CD4-positive, alpha-beta T cell treated with Interleukin-21 for 1 hour (primary cell): ENCODE measurements around the gene VPS51.

Source experiments
- DNase-seq: peaks from one replicate; pipeline ENCODE4 v3.0.0-alpha.2; 2020

Gene VPS51

DNA sequence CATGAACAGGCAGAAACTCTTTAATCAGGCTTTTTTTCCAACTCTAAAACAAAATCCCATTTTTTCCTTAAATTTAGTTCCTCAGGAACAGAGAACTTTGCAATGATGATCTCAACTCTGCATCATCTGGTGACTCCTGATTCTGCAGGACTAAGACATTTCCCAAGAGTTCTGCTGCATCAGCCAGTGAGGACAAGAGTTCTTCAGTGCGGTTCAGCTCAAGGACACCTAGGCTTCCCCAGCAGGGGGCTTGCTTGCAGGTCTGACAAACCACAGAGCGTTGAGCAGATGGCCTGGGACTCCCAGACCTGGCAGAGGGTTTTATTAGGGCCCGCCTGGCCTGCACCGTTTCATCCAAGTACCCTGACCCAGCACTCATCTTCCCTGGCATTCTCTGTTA, 18.6 kb upstream of the VPS51 start:
- no peak for DNase-seq

DNA sequence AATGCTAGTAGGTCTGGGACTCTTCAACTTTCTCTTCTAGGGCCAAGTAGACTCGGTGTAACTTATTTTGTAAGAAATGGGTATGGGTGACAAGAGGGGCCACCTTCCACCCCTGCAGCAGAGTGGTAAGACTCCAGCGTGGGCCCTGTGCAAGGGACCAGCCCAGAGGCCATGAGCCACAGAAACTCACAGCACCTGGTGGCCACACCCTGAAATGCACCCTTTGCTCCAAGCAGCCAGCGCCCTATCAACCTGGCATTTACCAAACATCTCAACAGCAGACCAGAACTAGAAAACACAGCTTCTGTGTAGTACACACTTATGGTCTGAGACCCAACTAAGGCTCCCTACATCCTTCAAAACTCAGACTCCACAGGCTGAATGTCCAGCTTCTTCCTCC, 17.9 kb upstream of the VPS51 start:
- DNase-seq = peak; percentile 83

DNA sequence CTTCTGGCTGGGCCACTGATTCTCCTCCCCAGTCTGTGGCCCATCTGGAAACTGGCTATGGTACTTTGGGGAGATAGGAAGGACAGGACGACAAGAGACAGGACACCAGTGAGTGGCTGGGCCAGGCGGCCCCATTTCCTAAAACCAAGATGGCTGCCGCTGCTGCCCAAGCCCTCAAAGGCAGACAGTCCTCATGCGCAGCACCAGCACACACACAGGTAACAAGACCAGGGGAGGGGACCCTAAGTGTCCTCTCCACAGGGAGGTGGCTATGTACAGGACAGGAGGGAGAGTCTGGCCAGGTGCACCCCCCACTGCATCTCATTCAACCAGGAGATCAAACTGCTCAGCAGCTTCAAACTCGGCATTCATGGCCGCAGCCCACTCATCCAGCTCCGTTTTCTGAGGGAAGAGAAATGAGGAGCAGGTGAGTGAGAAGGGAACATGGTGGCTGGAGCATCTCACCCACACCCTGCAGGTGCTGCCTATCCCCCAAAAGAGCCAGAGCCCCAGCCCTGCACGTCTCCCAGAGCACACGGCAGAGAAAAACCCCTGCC, 17.1 kb upstream of the VPS51 start:
- DNase-seq = no peak

DNA sequence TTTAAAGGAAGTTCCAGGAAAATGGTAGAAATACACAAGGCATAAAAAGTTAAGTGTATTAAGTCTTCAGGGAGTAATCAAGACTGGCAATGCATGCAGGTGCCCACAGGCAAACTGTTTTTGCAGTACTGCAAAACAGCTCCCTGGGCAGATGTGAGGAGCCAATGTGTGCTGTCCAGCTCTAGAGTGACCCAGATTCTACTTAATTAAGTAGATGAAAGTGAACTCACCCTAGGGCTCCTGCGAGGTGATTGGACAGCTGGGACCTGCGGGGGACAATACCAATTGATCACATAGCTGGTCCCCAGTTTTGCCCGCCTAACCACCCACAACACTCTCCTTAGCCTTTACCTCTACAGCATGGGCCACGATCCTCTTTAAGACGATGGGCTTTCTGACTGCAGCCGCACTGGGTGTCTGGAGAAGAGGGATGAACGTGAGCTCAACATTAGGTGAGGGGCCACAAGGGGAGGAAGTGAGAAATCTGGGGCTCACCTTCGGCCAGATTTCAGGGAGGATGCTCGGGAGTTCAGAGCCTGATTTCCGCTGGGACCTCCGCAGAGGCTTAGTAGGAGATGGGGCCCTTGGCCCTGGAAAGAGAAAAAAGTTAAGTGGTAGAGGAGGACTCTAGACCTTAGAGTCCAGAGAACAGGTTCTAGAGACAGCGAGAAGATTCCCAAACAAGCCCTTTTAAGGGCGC, 12.7 kb upstream of the VPS51 start:
- DNase-seq = no peak

DNA sequence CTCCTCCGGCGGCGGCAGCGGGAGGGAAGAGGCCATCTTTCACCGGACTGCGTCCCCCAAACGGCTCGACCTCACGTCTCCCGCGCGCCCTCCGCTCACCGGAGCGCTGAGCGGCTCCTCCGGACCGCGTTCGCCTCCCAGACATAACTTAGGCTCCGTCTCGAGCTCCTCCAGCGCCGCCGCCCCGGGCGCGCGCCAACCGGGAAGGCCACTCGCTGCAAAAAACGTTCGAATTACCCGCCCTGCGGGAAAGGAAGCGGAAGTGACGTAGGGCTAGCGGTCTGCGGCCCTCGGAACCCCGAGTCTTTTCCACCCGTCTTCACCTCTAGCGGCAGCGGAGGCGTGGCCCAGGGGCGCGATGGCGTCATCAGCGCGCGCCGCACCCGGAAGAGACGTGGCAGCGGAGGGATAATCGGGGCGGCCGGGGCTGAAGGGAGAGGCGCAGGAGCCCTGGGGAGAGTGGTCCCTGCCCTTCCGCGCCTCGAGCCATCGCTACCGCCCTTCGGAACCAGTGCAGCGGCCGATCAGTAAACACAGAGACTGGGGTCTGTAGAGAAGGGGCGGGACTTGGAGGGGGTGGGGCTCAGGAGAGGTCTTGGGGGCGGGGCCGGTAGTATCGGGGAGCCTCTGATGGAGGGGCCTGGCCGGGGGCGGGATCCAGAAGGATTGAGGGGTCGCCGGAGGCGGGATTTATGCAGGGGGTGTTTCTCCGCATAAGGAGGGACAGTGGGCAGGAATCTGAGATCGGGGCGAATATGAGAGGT, 12.0 kb upstream of the VPS51 start, which contains the start of the genes CDCA5 and ZFPL1:
CDCA5 (minus strand) TSS at position 207 of the 764 bp plus-strand sequence; CDS start at position 145, 62 bp downstream.
ZFPL1 (plus strand) TSS at position 389 of the 764 bp plus-strand sequence. CDS start 477 bp downstream, outside the sequence.
- DNase-seq = peak; percentile 96

DNA sequence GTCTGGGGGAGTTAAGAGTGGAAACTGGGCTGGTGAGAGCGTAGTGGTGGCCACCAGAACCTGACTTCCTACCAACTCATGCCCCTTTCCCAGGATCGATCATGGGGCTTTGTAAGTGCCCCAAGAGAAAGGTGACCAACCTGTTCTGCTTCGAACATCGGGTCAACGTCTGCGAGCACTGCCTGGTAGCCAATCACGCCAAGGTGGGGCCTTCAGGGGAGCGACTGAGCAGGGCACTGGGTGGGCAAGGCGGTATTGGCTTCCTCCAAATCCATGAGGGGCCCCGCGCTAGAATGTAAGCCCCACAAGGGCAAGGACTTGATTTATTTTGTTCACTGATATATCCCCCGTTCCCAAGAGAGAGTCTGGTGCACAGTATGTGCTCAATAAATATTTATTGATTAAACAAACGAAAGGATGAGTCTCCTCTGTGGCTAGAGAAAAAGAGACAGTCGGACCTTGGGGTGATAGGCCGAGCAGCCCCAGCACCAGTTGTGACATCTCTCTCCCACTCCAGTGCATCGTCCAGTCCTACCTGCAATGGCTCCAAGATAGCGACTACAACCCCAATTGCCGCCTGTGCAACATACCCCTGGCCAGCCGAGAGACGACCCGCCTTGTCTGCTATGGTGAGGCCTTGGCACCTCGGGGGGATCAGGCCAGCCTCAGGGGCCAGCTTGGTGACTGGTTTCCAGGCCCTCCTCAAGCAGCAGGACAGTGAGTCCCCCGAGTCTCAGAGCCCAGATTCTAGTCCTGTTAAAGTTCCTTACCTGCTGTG, 11.2 kb upstream of the VPS51 start:
- no peak for DNase-seq

DNA sequence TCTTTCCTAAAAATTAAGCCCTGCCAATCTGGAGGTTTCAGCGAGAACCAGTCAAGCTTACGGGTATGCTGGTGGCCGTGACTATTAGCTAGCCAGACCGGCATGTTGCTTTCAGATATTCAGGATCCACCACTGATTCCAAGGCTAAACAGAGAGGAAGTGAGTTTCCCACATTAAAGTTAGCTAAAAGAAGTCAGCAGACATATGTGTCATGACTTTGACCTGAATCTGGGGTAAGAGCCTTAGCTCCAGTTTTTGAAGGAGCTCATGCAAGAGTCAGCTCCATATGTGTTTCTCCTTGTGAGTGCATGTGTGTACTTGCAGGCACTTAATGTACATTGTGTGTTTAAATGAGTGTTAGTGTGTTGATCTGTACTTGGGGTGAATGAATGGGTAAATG, 10.6 kb upstream of the VPS51 start:
- DNase-seq = no peak

DNA sequence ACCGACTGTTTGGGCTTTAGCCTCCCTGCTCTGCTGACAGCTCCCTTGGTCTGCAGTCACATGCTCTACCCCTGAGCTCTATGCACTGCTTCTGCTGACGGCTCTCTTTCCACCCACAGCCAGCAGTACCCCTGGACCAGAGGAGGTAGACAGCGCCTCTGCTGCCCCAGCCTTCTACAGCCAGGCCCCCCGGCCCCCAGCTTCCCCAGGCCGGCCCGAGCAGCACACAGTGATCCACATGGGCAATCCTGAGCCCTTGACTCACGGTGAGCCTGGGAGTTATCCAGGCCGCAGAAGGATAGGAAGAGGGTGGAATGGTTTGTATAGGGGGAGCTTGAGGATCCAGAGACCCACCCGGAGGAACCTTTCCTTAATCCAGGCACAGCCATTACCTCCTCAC, 9.2 kb upstream of the VPS51 start:
- no peak for DNase-seq

DNA sequence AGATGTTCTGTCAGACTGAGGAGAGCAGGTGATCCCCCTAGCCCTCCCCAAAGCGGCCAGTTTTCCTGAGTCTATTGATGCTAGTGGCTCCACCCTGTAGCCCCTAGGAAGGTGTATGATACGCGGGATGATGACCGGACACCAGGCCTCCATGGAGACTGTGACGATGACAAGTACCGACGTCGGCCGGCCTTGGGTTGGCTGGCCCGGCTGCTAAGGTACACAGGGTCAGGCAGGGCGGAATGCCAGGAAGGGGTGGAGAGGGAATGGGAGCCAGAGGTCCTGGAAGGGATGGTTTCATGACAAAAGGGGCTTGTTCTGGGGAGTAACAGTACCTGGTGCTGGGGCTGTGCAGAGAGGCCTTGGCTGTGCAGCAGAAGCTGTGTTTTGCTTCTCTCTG, 8.8 kb upstream of the VPS51 start:
- no peak for DNase-seq

DNA sequence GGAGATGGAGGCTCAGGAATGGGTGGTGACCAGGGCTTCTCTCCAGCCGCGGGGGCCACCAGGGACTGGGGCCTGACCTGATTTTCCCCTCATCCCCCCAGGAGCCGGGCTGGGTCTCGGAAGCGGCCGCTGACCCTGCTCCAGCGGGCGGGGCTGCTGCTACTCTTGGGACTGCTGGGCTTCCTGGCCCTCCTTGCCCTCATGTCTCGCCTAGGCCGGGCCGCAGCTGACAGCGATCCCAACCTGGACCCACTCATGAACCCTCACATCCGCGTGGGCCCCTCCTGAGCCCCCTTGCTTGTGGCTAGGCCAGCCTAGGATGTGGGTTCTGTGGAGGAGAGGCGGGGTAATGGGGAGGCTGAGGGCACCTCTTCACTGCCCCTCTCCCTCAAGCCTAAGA, 8.2 kb upstream of the VPS51 start:
- DNase-seq = no peak

DNA sequence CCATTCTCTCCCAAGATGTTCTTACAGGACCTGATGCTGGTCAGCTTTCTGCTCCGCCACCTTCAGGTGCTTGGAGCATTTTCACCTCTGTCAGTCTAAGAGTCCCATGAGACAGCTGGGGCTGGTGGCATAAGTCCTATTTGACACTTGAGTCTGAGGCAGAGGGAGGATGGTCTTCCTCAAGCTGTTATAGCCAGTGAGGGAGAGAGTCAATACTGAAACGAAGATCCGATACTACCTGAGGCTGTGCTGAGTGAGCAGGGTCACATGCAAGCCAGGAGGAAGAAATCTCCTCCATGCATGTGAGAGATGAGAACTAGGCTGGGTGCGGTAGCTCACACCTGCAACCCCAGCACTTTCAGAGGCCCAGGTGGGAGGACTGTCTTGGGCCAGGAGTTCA, 6.4 kb upstream of the VPS51 start:
- no peak for DNase-seq

DNA sequence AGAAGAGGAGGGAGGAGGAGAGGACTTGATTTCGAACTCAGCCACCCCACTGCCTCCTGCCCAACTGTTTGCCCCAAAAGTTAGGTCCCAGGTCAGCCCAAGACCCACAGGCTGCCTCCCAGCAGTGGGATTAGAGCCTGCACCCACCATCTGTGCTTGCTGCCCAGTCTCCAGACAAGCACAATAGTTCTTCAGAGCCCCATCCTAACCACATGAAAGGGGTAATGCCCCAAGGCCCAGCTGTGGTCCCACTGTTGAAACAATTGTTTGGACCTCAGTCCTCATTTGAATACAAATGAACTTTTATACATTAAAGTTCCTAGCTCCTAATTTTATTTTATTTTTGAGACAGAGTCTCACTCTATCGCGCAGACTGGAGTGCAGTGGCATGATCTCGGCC, 5.4 kb upstream of the VPS51 start:
- DNase-seq = no peak

DNA sequence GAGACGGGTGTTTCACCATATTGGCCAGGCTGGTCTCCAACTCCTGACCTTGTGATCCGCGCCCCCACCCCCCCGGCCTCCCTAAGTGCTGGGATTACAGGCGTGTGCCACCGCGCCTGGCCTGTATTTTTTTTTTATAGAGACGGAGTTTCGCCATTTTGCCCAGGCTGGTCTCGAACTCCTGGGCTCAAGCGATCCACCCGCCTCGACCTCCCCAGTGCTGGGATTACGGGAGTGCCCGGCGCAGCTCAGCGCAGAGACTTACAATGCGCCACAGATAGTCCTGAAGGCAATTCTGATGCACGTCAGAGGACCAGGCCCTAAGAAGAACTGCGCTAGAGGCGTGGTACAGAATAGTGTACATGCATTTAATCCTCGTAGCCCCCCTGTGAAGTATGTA, 587 bp upstream of the VPS51 start:
- DNase-seq = no peak

DNA sequence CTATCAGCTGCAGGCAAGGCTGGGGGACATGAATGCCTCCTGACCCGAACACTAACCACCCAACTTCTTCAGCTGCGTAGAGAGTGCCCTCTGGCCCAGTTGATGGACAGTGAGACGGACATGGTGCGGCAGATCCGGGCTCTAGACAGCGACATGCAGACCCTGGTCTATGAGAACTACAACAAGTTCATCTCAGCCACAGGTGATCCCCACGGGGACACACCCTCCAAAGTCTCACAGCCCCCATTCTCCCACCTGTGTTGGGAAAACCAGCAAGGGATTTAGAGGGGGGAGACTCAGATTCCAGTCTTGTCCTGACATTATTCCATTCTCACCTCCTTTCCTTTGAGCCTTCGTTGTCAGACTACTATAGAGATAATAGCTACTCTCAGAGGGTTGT, 912 bp downstream of the VPS51 start:
- DNase-seq = no peak

DNA sequence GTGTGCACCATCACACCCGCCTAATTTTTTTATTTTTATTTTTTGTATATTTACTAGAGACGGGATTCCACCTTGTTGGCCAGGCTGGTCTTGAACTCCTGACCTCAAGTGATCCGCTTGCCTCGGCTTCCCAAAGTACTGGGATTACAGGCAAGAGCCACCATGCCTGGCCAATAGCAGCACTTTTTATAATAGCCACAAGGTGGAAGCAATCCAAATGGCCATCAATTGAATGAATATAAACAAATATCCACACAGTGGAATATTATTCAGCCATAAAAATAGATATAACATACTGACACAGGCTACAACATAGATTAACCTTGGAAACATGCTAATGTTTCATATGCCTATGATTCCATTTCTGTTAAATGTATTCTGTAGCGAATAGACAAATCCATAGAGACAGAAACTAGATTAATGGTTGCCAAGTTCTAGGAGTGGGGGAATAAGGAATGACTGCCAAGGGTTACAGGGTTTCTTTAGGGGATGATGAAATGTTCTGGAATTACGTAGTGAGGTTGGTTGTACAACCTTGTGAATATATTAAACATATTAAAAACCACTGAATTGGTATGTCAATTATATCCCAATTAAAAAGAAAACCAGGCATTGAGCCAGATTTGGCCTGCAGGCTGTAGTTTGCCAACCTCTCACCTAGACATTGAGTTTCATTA, 4.8 kb downstream of the VPS51 start:
- DNase-seq = no peak

DNA sequence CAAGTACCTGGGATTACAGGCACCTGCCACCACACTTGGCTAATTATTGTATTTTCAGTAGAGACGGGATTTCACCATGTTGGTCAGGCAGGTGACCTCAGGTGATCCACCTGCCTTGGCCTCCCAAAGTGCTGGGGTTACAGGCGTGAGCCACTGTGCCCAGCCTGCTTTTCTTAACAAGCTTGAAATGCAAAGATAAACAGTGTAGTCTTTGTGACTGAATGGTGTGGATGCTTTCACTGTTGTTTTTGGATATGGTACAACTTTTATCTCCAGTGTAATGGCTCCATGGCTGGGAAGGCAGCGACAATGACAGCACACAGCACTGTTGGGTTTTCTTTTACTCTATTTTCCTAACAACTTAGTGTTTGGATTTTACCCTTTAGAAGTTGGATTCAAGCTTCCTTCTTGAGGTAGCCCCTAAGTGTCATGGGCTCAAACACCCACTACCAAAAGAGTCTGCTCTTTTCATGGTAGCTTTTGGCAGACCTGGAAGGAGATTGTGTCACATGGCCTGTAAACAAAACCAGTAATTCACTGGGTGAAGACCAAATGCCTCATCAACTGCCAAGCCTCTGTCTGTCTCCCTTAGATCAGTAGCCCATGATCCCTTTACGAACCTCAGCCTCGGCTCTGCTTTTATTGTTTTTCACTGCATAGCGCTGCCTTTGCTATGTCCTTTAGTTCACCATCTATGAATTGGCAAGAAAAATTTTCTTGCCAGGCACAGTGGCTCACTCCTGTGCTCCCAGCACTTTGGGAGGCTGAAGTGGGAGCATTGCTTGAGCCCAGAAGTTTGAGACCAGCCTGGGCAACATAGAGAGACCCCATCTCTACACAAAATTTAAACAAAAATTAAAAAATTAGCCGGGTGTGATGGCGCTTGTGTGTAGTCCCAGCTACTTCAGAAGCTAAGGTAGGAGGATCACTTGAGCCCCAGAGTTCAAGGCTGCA, 6.4 kb downstream of the VPS51 start:
- DNase-seq = no peak

DNA sequence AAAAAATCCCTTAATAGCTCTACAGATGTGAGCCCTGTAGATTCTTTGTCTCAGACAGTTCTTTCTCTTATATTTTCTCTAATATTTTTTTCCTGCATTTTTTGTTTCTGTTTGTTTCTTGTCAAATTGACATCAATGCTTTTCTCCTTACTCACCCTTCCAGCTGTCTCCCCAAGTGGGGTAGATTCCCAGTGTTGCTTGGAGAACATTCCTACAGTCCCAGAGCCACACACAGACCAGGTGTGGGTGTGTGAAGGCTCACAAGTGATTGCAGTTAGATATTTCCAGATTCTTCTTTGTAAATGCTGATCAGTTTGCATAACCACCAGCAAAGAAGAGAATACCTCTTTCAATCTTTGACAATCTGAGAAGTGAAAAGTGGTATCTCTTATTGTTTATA, 7.5 kb downstream of the VPS51 start:
- no peak for DNase-seq

DNA sequence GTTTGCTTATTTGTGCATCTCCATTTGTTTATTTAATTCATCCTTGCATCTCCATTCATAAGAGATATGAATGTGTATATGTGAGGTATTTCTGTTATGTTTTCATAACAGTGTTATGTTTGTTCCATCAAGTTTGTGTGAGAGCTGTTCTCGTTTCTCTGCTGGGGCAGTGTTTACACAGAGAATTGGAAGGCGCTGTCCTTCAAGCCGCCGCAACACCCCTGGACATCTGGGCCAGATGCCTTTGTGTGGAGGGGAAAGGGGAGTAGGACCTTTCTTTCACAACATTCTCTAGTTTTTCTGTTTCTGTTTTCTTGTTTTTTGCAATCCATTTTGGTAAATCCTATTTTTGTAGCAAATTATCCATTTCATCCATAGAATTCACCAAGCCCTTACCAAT, 8.6 kb downstream of the VPS51 start:
- DNase-seq = no peak

DNA sequence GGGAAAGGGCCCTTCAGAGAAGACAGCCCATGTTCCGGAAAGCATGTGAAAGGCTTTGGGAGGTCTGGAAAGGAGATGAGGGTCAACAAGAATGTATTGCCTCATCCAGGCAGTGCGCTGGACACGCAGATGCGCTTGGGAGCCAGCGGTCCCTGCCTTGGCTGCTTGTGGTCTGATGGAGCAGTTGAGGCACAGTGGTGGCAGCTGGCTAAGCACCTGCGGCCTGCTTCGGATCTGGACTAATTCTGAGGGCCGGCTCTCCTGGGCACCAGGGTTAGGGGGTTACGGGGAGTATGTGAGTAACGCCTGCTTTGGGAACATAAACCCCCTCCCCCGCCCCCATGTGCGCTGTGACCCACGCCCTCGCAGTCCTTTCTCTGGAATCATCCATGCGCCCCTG, 11.1 kb downstream of the VPS51 start:
- DNase-seq = no peak

DNA sequence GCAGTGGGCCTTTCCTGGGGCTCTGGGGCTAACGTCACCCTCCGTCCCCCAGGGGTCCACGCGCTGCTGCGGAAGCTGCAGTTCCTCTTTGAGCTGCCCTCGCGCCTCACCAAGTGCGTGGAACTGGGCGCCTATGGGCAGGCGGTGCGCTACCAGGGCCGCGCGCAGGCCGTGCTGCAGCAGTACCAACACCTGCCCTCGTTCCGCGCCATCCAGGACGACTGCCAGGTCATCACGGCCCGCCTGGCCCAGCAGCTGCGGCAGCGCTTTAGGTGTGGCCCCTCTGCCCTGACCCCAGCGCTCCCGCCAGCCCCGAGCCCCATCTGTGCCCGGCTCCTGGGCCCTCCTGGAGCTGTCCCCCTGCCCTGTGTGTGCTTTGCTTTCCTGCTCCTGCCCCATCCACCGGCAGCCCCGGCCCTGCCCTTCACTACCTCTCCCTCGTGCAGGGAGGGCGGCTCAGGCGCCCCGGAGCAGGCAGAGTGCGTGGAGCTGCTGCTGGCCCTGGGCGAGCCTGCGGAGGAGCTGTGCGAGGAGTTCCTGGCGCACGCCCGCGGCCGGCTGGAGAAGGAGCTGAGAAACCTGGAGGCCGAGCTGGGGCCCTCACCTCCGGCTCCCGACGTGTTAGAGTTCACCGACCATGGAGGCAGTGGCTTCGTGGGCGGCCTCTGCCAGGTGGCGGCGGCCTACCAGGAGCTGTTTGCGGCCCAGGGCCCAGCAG, 11.9 kb downstream of the VPS51 start:
- DNase-seq = no peak
